Measurements from ENCODE around the gene PHB1. TPM values are rescaled to one million over a fixed set of nuclear protein-coding genes. Genes with fewer than 3 reads are reported as not detected.

Gene PHB1
- total RNA-seq, 4 donors from 2014 or later = 83.5 to 114 (median 90.4) TPM

DNA sequence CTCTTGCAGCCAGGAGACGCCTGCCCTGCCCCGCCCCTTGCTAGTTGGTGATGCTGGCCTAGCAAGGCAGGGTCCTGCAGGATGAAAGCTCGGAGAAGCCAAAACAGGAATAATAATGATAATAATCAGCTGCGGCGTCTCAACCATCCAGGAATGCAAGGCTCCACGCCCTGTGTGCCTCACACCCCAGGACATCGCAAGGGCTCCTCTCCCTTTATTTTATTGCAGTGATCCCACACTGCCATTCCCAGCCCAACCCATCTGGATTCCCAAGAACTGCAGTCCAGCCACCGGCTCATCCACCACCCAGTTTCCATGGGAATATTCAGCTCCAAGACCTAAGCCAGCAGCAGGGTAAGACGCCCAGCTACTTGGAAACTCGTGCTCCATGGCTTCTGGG is 31.6 kb downstream of the PHB1 start:
- no peak overlapping the region for H3K27ac ChIP-seq
- WGBS, 2 donors = 75 to 78% methylated on average over 10 of the region's 10 CpGs
- DNase-seq (ENCODE audit: low spot score in 2 of 2) = no peak
- no peaks in the 10 kb centered on the region for H3K27me3 ChIP-seq
- H3K36me3 ChIP-seq = no peaks in the 10 kb centered on the region
- H3K9me3 ChIP-seq = no peaks in the 10 kb centered on the region
- TF ChIP-seq, protein P1, sequence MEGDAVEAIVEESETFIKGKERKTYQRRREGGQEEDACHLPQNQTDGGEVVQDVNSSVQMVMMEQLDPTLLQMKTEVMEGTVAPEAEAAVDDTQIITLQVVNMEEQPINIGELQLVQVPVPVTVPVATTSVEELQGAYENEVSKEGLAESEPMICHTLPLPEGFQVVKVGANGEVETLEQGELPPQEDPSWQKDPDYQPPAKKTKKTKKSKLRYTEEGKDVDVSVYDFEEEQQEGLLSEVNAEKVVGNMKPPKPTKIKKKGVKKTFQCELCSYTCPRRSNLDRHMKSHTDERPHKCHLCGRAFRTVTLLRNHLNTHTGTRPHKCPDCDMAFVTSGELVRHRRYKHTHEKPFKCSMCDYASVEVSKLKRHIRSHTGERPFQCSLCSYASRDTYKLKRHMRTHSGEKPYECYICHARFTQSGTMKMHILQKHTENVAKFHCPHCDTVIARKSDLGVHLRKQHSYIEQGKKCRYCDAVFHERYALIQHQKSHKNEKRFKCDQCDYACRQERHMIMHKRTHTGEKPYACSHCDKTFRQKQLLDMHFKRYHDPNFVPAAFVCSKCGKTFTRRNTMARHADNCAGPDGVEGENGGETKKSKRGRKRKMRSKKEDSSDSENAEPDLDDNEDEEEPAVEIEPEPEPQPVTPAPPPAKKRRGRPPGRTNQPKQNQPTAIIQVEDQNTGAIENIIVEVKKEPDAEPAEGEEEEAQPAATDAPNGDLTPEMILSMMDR (IDR thresholded peaks at IDR 0.05) = no peak
- H3K4me3 ChIP-seq = no peak overlapping the region
- peaks cover 0 to 6% (median 2%) of the 10 kb centered on the region in 4 donors for H3K4me1 ChIP-seq

- H3K36me3 ChIP-seq = no peaks in the 10 kb centered on the region
- no peak overlapping the region for H3K27ac ChIP-seq
- no peak overlapping the region for H3K4me3 ChIP-seq
- no peak for TF ChIP-seq EP300 (IDR thresholded peaks at IDR 0.05)
- TF ChIP-seq, protein P1 (IDR thresholded peaks at IDR 0.05) = no peak
- no peak for TF ChIP-seq POLR2A (IDR thresholded peaks at IDR 0.05)
- H3K9me3 ChIP-seq = no peaks in the 10 kb centered on the region
- peaks cover 0 to 5% (median under 1%) of the 10 kb centered on the region in 4 donors for H3K4me1 ChIP-seq
- DNase-seq (ENCODE audit: low spot score in 2 of 2) = no peak
- no peaks in the 10 kb centered on the region for H3K27me3 ChIP-seq
- WGBS, 2 donors = 76 to 78% methylated on average over 7 of the region's 7 CpGs
These were observed 32.1 kb downstream of the PHB1 start for GRCh38 chr17:49382556-49382955.

DNA sequence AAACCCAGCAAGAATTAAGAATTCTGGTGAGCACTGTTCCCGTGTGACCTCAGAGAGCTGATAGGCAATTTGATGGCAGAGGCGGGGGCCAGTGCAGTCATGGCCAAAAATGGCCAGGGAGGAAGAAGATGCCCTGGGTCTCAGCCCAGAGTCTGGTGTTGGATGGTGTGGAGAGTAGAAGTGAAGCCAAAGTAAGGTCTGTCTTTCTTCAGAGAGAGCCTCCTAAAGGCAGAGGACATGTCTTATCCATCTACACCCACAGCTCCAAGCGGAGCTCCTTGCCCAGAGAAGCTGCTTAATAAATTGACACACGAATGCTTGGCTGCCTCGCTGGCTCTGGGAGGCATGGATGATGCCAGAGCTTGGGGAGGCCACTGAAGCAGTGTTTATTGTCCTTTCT is 32.9 kb downstream of the PHB1 start:
- H3K4me3 ChIP-seq = no peak overlapping the region
- H3K36me3 ChIP-seq = no peaks in the 10 kb centered on the region
- no peak for DNase-seq (ENCODE audit: low spot score in 2 of 2)
- TF ChIP-seq, protein P1 (IDR thresholded peaks at IDR 0.05) = no peak
- TF ChIP-seq POLR2A (IDR thresholded peaks at IDR 0.05) (no peak), EP300 (IDR thresholded peaks at IDR 0.05) (no peak)
- 81 to 89% methylated on average over 5 of the region's 5 CpGs for WGBS, 2 donors
- H3K27me3 ChIP-seq = no peaks in the 10 kb centered on the region
- no peak overlapping the region for H3K27ac ChIP-seq
- H3K4me1 ChIP-seq = peaks cover 0 to 5% (median 0%) of the 10 kb centered on the region in 4 donors
- H3K9me3 ChIP-seq = no peaks in the 10 kb centered on the region

DNA sequence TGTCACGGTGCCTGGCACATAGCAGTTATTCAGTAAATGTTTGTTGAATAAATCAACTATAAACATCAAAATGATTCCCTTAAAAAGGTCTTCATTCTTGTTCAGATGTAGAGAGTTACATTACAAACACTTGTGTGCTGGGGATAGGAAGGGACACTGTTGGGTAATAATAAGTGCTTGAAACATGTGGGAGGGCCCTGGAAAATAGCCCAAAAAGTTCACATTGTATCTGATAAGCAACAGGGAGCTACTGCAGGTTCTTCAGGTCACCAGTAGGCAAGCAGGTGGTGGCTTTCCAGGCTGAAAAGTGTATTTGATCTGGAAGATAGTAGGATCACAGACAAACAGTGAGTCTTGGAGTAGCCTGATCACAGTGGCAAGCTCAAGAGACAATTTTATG is 33.6 kb downstream of the PHB1 start:
- WGBS, 2 donors = 77 to 96% methylated on average over 1 of the region's 1 CpG
- TF ChIP-seq POLR2A (IDR thresholded peaks at IDR 0.05) (no peak), EP300 (IDR thresholded peaks at IDR 0.05) (no peak)
- TF ChIP-seq, protein P1 (IDR thresholded peaks at IDR 0.05) = no peak
- H3K4me1 ChIP-seq = peaks cover 0 to 5% (median 0%) of the 10 kb centered on the region in 4 donors

GRCh38 chr17:49379926-49380325 is 34.8 kb downstream of the PHB1 start:
- no peak for DNase-seq (ENCODE audit: low spot score in 2 of 2)
- Histone ChIP-seq H3K27me3 (no peaks in the 10 kb centered on the region), H3K9me3 (no peaks in the 10 kb centered on the region), H3K4me3 (no peak overlapping the region), H3K36me3 (no peaks in the 10 kb centered on the region), H3K4me1 (no peaks in the 10 kb centered on the region), H3K27ac (no peak overlapping the region)
- WGBS, 2 donors = 78 to 82% methylated on average over 4 of the region's 4 CpGs
- no peak for TF ChIP-seq EP300 (IDR thresholded peaks at IDR 0.05)
- TF ChIP-seq POLR2A (IDR thresholded peaks at IDR 0.05) = no peak
- TF ChIP-seq, protein P1 (IDR thresholded peaks at IDR 0.05) = no peak

More for the DNA sequence above, 33.6 kb downstream of the PHB1 start:
- no peaks in the 10 kb centered on the region for H3K27me3 ChIP-seq
- DNase-seq (ENCODE audit: low spot score in 2 of 2) = no peak
- no peaks in the 10 kb centered on the region for H3K36me3 ChIP-seq
- H3K4me3 ChIP-seq = no peak overlapping the region
- no peaks in the 10 kb centered on the region for H3K9me3 ChIP-seq
- no peak overlapping the region for H3K27ac ChIP-seq

Measured in tibial nerve (tissue), 4 donors.